AG09309 (cell line): ENCODE measurements around the gene RPS6KL1.
A peak's percentile ranks its signal among the peaks of the same experiment; 100 is the strongest.

Experiments used
- DNase-seq: peaks from one replicate; pipeline ENCODE4 v3.0.0-alpha.2; 2010; ENCODE audit warnings: low read depth
- H3K4me3 ChIP-seq: 2 replicates; pipeline ENCODE4 v1.5.1; 2011; ENCODE audit warnings: mild to moderate bottlenecking, low read depth, low read length, moderate library complexity; ENCODE audit not compliant: control insufficient read depth
- TF ChIP-seq, protein P1 (sequence below): IDR thresholded peaks from 2 replicates; pipeline ENCODE4 v1.5.1; 2011; ENCODE audit warnings: mild to moderate bottlenecking, low read depth, low read length, inconsistent platforms; ENCODE audit not compliant: insufficient read depth, control insufficient read depth; ENCODE audit errors: missing control alignments

Gene RPS6KL1

DNA sequence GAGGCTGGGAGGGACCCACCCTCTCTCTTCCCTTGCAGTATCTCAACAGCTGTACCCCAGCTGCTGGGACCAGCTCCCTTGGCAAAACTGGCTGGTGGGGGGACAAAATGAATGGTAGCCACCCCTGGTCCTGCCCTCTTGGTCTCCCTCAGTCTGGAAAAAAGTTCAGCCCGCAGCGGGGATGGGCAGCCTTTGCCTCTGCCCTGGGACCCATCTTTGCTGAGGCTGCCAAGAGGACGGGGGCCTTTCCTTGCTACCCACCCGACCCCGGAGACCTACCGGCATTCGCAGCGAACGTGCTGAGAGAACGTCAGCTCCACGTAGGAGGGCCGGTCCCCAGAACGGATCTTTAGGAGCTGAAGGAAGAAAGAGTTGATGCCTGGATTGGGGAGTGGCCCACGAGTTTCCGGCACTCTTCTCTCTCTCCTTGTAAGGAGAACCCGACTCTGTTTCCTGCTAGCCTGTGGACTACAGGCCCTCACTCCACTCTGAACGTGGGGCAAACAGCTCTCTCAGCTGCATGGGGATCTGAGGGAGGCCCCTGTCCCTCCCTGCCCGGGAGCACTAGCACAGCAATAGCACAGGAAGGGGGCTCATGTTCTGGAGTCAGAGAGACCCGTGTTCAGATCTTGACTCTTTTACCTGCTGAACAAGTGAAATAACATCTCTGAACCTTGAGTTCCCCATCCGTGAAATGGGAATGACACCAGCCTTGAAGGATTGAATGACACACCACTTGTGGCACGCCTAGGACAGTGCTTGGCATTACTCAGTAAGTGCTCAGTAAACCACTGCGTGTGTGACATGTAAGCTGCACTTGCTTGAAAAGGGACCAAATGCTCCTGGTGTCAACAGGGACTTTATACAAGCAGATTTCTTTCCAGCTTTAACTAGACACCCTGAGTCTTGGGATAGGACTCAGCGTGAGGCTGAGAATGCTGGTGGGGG is 25.4 kb upstream of the RPS6KL1 start:
- TF ChIP-seq, protein P1, sequence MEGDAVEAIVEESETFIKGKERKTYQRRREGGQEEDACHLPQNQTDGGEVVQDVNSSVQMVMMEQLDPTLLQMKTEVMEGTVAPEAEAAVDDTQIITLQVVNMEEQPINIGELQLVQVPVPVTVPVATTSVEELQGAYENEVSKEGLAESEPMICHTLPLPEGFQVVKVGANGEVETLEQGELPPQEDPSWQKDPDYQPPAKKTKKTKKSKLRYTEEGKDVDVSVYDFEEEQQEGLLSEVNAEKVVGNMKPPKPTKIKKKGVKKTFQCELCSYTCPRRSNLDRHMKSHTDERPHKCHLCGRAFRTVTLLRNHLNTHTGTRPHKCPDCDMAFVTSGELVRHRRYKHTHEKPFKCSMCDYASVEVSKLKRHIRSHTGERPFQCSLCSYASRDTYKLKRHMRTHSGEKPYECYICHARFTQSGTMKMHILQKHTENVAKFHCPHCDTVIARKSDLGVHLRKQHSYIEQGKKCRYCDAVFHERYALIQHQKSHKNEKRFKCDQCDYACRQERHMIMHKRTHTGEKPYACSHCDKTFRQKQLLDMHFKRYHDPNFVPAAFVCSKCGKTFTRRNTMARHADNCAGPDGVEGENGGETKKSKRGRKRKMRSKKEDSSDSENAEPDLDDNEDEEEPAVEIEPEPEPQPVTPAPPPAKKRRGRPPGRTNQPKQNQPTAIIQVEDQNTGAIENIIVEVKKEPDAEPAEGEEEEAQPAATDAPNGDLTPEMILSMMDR = no peak
- no peak for DNase-seq
- no peak overlapping the region for H3K4me3 ChIP-seq

DNA sequence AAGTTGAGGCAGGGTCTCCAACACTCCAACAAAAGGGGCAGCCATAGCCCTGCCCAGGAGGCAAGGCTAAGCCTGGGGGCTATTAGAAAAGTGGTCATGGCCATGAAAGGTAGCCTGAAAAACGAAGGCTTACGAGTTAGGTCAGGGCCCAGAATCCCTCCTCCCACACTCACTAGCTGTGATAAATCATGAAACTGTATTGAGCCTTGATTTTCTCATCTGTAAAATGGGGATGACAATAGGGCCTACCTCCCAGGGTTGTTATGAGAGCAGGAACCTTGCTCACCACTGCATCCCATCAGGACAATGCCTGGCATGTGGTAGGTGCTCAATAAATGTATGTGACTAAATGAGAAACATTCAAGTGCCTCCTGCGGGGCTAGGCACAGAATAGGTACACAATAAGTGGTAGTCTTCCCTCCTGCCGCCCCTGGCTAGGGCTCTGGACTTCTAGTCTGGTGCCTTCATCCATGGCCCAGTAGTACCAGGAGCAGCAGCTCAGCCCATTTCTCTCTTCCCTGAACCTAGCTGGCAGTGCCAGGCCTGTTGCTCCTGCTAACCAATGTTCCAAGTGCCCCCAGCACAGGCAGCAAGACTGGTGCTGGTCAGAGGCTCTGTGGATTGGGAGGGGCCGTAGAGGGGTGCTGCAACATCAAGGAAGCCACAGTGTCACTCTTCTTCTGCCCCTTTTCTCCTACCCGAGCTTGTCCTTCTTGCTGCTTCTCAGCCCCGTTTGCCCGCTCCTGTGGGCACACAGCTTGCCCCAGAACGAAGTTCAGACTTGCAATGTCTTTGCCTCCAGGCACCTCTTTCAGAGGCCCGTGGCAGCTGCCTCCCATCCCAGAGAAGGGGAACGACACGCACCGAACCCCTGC is 24.5 kb upstream of the RPS6KL1 start:
- no peak overlapping the region for H3K4me3 ChIP-seq
- TF ChIP-seq, protein P1 = no peak
- no peak for DNase-seq

DNA sequence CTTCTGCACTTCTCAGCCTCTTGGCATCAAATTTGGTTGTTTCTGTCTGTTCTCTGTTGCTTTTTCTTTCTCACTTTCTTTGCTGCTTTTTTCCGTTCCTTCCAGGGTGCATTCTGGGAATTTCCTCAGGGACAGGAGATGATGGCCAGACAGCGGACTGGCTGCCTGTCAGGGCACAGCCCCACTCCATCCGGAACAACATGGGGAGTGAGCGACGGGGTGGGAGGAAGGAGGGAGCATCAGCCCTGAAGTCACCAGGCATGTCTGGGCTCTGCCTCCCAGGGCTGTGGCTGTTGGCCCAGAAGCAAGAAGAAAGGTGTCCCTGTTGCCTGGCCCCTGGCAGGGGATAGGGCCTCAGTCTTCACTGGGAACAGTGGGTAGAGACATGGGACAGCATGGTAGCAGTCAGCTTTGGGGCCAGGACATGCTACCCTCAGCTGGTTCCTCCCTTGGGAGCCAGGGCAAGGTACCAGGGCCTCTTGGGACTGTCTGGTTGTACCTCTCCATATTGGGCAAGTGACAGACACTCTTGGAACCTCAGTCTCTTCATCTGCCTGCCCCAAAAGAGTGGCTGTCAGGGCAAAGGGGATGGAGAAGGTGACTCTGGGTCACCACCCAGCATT is 23.7 kb upstream of the RPS6KL1 start:
- H3K4me3 ChIP-seq = no peak overlapping the region
- TF ChIP-seq, protein P1 = no peak
- no peak for DNase-seq

DNA sequence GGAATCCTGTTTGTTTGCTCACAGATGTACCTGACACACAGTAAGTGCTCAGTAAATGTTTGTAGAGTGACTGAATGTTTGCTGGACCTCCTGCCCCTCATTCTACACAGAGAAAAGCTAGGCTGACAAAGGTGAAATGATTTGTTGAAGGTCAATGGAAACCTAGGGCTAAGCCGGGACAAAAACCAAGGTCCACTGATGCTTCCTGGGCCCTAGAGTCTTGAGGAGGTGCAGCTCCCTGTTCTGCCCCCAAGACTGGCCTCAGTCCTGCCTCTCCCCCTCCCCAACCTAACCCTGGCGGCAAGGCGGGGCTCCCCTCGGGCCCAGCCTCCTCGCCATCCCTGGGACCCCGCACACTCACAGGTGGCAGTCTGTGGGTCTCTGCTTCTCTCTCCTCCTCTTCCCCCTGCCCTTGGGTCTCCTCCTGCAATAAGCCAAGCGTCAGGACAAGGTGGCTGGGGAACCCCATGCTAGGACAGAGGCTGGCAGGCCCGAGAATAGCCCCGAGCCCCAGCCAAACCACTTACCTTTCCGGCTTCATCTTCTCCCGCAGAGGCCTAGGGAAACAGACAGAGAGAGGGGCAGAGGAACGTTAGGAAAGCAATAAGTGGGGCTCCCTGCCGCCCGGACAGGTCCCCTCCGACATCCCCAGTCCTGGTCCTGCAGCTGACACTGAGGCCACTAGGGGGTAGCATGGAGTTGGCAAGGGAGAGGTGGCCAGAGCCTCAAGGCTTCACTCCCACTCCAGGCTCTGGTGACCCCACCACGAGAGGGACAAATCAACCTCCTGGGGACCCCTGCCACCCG is 23.0 kb upstream of the RPS6KL1 start:
- TF ChIP-seq, protein P1 = peak; percentile 95
- H3K4me3 ChIP-seq = no peak overlapping the region
- no peak for DNase-seq

DNA sequence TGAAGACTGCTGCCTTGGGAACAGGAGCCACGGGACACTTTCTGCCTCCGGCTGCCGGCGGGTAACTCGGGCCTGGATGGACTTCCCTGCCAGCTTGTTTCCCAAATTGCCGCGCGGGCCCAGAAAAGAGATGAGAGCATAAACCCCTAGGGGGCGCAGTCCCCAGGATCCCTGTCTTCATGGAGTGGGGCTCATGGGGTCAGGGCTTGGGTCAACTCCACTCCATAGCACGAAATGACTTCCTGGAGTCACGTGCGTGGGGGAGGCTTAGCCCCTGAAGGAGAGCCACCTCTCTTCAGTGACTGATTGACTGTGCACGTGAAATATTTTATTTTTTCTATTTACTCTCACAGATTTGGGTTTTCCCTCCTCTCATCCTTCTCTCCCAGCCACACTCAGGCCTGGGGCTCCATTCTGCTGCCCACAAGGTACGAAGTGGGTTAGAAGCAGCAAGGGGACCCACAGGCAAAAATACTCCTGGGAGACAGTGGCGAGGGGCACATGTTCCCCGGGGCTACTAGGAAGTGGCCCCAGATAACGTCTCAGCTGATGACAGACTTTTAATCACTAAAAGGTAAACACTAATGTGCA is 22.3 kb upstream of the RPS6KL1 start:
- DNase-seq = no peak
- TF ChIP-seq, protein P1 = peak; percentile 61
- H3K4me3 ChIP-seq = no peak overlapping the region
